HG02938 (cell line): ENCODE measurements around the gene SRGAP2C.
A peak's percentile ranks its signal among the peaks of the same experiment; 100 is the strongest.
"Not testable (repeated sequence)": the region's sequence is repeated elsewhere in the genome, so short reads cannot be mapped to it uniquely, and the experiment has no call there.

ENCODE experiments used
- ATAC-seq: cut with Tn5 transposase; IDR thresholded peaks from one replicate; pipeline ENCODE4 v1.9.1; 2021; ENCODE audit warnings: mild to moderate bottlenecking, moderate library complexity; ENCODE audit not compliant: unreplicated experiment

SRGAP2C gene

DNA sequence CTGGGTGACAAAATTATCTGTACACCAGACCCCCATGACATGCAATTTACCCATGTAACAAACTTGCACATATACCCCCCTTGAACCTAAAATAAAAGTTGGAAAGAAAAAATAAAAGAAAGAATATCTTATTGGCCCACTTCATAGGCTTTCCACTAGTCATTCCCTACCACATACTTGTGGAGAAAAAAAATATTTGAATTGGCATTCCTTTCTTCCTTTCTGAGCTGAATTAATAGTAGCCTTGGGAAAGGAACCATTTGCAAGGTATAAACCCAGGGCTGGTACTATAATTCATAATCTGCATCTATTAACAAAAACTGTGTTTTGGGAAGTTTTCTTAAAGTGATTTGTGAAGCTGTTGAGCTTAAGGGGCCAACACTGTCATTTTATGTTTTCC, 140.0 kb downstream of the SRGAP2C start:
- not testable (repeated sequence) for ATAC-seq

DNA sequence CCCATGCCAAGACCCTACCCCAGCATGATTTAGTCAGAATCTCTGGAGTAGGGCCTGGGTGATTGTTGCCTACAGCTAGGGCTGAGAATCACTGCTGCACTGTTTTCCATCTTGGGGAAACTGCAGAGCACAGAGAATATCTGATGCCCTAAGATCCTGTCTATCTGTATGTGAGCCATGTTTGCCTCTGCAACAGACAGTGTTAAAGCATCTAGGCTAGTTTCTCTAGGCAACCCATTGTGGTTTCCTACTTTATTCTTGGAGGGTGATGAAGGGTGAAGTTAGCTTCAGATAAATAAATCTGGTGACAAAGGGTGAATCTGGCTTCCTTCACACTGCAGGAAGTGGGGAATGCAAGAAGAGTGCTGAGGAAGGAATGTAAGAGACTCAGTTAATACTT, 147.4 kb downstream of the SRGAP2C start:
- not testable (repeated sequence) for ATAC-seq

DNA sequence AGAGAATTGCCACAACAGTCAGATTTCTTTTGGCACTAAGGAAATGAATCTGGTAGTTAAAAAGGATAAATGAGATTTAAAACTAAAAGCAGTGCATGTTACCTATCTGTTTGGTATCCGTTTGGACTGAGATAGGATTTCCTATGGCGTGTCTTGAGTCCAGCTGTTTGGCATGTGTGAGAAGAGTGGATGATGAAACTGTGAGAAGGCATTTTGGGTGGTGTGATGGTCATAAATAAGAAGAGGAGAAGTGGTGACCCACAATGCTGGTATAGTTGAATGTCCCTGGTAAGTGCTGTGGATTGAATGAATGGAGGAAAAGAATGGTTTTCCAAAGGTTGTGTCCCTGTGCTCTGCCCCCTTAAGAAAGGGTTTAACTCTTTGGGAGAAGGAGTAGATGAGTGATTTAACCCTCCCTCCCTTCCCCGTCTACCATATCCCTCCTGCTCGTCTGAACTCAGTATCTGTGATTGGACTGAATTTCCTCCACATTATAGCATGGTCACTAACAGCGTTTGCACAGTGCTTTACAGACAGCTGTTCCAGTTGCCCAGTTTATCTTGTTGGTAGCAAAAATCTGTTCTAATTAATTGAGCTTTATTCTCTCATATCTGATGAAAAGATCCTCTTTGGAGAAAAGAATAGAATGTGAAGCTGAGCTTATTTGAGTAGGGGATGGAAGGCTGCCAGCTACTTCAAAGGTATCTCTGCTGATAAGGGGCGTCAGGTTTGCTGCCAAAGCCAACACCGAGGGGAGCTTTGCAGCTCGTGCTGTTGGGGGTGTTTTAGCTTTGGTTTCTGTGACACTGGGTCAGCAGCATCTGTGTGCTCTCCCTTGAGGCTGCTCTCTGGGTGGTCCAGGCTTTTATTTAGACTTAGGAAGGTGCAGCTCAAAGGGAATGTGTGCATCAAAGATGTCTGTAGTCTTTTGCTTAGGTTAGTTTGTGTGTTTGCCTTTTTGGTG, 148.1 kb downstream of the SRGAP2C start:
- ATAC-seq = not testable (repeated sequence)

DNA sequence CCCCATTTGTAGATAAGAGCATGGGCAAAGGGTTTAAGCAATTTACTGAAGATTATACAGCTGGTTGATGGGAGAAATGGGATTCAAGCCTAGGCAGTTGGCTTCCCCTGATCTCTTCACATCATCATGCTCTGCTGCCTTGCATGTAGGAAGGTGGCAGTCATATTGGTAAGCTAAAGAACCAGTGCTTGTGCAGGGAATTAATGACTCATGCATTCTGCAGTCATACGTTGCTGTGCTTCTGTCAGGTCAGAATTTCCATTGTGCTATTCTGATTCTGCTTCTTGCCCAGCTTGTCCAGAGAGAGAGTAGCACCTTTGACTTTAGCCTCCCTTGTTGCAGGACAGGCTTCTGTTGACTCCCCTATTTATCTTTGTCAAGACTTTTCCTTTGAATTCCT, 153.2 kb downstream of the SRGAP2C start:
- ATAC-seq = peak; percentile 69

DNA sequence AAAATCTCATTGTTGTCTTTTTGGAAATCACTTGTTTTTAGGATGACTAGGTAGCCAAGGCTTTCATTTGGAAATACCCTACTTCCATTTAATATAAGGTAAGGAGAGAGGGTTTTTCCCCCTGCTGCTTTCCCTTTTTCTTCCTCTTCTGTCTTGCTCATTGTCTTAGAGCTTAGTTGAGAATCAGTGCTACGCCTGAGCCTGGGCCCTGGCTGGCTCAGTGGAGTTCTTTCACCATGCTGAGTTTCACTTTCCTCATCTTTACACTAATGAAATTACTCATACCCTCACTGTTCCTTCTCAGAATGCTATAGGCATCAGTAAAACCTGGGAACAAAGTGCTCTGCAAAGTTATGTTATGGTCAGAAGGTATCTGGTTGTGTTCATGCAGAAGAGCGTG, 154.8 kb downstream of the SRGAP2C start:
- peak; percentile 49 for ATAC-seq

DNA sequence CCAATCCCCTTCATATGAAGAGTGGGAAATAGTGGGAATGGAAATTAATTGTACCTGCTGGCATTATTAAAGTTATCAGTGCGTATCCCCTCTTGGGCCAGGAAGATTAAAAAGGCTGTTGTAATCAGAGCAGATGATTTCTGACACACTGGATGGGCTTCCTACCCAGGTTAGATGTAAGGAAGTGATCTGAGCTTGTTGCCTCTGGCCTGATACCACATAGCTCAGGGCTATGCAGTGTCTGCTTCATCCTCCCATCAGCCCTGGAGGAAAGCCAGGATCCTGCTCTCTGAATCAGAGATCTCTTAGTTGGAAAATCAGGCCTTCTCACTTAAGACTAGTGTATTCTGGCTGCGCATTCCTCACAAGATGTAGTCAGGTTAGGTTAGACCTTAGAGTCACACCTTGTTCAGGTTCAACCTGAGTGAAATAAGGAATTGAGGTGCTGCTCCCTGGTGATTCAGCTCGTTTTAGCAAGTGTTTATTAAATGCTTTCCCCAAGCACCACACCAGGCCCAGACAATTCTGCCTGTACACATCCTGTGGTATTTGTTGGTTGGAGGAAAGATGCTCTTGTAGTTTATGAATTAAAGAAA, 158.6 kb downstream of the SRGAP2C start:
- ATAC-seq = not testable (repeated sequence)

DNA sequence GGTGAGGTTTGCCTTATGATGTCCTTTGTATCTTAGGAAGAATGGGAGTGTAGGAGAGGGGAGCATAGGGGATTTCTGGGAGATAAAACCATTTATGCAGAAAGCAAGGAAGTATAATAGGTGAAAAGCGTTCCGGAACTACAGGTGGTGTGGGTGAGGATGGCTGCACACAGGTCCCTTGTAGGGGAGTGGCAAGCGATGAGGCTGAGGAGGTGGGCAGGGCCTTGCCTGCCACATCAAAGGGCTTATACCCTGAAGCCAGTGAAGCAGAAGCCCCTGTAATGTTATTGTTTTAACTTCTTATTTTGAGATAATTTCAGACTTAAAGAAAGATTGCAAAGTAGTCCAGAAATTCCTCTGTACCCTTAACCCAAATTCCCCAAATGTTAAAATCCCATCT, 159.6 kb downstream of the SRGAP2C start:
- not testable (repeated sequence) for ATAC-seq

DNA sequence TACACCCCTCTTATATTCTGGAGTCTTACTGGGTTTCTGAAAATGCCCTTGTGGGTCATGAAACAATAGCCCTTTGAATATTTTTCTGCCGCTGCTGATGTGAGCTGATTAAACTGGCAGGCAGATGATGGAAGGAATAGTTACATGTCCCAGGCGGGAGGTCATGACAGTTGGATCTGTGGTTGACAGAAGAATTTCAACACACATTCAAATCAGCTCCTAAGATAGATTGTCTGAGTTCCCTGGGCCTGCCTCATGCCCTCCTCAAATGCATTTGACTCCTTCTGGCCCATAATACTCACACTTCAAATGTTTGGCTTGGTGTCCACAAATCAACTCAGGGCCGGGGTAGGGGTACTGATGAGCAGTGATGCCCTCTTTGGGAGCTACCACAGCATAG, 161.9 kb downstream of the SRGAP2C start:
- not testable (repeated sequence) for ATAC-seq

DNA sequence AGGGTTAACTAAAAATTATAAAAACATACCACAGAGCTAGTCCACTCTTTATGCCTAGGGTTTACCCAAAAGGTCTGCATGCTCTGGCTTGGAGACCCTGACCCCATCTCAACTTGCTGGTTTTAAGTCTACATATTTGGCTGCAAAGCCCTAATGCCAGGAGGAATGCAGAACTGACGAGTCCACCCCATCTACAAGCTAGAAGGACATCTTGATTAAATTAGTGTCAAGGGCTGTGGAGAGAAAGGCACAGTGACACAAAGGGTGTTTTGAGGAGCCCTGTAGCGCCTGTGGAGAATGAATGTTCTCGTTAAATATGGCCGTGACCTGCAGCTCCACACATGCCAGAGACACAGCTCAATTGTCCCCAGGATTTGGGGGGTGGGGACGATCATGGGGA, 162.7 kb downstream of the SRGAP2C start:
- not testable (repeated sequence) for ATAC-seq

DNA sequence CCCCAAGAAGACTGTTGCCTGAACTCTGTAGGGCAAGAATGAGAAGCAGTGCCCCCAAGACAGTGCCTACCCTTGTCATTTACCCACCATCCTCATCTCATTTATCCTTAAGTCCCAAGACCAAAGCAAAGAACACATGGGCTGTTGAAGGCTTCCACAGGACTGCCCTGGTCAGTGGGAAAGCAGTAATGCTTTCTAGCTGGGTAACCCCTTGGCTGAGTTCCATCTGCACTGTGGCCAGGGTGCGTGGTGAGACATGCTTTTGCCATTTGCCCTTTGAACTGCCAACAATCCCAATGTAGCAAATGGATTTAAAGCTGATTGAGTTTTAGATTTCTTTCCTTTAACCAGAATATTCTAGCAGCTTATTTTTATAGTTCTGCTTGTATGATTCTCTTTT, 163.3 kb downstream of the SRGAP2C start:
- not testable (repeated sequence) for ATAC-seq

DNA sequence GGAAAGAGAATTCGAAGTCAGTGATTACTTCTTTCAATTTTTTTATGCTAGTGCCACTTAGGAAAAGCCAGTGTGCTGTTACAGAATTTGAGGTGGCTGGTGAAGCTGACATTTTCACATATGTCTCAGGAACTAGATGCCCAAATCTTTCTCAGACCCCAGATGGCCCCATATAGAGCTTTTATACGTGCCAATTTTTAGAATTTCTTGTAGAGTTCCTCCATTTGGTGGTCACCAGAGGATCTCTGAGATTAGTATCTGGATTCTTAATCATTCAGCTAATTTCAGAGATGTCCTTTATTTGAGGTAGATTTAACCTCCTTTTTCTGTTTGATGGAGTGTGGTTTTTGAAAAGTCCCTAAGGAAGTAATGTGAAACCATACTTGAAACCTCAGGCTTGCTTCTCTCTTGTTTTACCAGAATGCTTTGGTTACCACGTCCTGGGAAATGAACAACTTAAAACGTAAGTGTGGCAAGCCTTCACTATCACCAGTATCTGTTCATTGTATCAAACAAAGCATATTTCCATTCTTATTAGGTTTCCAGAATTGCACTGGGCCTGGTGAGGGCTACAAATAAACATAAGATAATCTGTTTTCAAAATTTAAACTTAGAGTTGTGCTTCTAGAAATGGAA, 164.7 kb downstream of the SRGAP2C start:
- ATAC-seq = not testable (repeated sequence)

DNA sequence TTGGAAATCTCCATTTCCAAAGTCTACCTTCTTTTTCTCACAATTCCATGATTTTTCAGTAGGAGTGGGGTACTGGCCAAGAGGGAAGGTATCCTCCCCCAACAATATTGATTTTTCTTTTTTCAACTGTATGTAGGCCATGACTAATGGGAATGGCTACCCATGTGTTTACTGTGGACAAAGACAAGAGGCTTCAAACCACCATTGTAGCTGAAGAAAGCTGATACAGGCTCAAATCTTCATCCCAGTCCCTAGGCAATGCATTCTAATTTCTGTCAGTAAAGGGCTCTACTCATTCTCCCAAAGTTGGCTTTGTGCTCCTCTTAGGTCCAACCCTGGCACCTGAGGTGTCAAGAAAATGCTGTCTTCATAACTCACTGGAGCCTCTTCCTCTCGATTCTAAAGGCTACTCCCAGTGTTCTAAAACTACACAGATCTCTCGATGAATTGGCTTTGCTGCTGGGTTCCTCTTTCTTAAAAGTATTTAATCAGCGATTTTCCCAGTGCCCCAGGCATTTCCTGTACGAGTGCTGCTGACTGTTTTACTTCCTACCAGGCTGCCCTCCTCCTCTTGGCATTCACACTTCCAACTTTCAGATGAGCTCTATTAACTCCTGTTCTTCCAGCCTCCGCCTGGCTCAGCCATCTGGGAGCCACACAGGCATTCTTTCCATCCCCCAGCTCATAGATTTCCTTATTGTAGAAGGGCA, 171.1 kb downstream of the SRGAP2C start:
- ATAC-seq = not testable (repeated sequence)

DNA sequence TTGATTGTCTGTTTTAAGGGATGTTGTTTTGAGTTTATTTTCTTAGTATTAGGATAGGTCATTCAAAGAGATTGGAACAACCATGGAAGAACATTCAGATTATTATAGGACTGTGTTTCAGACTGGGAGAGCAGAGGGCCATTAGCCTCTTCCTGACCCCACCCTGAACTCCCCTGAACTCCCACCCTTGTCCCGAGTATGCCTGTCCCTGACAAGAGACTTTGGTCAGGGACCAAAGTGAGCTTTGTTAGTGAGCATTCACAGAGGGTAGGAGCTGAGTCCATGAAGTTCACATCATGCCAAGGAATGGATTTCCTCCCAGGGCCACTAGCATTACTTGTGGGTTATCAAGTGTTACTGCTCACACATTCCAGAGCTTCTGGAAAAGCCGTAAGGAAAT, 172.0 kb downstream of the SRGAP2C start:
- ATAC-seq = not testable (repeated sequence)

DNA sequence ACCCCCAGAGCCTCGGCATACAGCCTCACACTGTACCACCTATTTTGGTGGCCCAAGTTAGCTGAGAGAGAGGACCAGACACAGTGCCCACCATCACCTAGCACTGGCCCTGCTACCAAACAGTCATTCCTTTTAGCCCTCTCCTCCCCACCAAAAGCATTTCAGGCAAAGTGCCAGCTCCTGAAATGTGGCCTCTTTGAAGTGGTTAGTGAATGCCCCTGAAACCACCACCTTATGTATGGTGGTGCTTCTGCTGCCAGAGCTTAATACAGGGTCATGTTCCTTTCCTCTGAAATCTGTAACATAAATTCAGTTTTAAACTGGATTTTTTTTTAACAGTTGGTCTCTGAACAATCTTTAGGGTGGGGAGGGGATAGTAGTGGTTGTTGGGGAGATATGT, 175.8 kb downstream of the SRGAP2C start:
- not testable (repeated sequence) for ATAC-seq

DNA sequence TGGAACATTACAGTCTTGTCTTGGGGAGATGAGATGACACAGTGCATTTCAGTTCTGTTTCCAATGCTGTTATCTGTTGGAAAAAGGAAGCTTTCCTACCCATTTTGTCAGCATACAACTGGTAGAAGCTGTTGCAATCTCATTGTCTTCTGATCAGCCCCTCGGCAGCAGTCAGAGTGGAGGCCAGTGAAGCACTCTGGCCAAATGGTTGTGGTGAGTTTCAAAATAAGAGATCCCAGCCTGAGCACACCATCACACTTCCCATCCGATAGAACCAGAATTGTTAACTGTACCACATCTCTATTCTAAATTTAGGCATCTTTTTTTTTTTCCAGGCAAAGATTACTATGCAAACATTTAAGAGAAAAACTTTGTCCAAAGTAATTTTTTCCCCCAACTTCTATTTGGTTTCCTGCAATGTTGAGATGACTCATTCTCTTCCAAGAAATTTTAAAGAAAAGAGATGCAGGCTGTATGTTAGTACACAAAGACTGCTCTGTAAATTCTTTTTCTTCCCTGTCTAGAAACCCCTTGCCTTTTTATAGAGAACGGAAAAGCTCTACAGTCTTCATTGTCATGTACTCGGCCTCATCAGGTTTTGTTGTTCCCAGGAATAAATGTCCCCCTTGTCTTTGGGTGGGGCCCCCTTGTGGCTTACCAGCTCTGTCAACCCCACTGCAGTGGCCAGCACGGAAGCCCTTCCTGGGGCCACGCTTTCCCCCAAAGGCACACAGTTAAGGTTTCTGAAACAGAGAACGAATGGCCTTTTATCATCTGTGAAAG, 176.9 kb downstream of the SRGAP2C start:
- not testable (repeated sequence) for ATAC-seq

DNA sequence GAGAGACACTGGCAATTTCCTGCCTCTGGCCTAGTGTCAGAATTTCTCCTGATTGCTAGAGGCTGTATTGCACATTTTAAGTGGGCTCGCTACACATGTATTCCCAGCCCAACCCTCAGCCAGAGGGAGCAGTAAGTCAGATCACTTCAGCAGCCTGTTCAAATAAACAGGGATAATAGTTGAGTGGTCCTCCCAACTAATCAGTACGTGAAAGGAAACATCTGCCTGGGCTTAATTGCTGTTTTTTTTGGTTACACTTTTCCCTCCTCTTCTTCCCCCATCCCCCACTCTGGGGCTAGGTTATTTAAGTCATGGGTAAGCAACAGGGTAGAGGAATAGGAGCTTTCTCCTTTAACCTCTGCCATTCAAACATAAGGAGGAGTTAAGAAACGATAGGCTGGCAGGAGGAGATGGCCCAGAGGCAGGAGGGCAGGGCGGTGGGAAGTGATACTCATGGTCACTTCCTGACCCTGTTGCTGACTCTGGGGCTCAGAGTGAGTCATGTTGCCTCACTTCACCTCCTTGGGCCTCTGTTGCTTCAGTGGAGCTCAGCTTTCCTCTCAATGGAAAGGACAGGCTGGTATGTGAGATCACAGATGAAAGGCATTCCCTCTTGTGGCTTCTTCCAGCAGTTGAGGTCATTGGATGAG, 177.6 kb downstream of the SRGAP2C start:
- not testable (repeated sequence) for ATAC-seq

DNA sequence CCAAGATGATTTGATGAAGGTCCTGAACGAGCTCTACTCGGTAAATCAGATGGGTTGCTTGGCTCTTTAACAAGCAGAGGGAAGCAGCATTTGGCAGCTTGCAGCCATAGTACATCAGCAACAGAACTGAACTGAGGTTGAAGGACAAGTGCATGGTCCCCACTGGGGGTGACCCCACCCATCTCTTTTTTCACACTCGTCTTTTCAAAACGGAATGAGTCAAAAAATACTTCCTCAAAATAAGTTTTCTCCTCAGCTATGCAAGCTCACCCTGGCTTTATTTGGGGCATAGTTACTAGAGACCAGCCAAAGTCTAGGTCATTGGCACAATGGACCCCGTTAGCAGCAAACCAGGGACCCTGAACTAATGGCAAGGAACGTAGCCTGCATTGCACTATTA, 180.5 kb downstream of the SRGAP2C start:
- not testable (repeated sequence) for ATAC-seq

DNA sequence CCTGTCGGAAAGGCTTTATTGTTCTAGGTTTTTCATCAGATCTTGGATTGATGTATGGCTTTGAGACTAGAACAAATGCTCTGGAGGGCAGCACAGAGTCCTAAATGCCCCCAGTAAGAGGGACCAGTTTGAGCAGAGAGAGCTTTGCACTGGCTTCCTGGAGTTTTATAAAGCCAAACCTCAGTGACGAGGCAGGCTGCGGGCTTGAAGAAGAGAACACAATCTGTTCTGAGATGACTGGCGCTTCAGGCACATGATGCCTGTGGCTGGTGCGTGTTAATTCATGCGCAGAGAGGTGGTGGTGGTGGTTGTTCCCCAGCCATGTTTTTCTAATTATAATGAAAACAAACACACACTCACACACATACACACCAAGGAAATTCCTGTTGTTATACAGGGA, 180.9 kb downstream of the SRGAP2C start:
- ATAC-seq = not testable (repeated sequence)

DNA sequence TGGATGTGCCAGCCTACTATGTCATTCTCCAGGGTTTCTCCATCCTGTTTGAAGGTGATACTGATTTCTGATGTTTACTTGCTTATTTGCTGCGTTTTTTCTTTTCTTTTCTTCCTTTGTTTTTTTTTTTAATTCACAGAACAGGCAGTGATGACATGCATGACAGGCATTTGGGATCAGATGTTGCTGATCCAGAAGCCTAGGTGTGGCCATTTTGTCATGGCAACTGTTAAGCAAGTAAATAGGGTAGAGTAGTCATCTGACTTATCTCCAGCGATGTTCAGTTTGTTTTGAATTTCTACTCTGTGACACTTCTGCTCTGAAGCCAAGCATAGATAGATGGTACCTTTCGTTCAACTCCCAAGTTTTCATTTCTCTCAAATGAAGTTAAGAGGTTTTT, 181.4 kb downstream of the SRGAP2C start:
- ATAC-seq = not testable (repeated sequence)

DNA sequence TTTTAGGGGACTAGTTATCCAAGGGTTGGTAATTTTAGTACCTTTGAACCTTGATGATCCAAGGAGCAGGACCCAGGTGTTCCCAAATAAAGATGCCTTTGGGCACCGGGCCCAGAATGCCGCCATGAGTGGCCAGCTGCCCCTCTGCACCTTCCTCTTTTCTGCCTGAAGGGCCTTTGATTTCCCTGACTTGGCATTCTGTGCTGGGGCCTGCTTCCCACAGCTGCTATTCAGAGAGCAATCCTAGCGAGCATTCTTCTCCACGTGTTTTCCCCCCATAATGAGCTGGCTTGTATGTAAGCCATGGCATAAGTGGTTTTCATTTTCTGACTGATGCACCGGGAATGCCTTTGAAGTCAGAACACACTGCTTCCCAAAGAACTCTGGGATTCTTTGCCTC, 184.1 kb downstream of the SRGAP2C start:
- ATAC-seq = not testable (repeated sequence)
